ENCODE data around the gene LAPTM5.

The LAPTM5 gene

DNA sequence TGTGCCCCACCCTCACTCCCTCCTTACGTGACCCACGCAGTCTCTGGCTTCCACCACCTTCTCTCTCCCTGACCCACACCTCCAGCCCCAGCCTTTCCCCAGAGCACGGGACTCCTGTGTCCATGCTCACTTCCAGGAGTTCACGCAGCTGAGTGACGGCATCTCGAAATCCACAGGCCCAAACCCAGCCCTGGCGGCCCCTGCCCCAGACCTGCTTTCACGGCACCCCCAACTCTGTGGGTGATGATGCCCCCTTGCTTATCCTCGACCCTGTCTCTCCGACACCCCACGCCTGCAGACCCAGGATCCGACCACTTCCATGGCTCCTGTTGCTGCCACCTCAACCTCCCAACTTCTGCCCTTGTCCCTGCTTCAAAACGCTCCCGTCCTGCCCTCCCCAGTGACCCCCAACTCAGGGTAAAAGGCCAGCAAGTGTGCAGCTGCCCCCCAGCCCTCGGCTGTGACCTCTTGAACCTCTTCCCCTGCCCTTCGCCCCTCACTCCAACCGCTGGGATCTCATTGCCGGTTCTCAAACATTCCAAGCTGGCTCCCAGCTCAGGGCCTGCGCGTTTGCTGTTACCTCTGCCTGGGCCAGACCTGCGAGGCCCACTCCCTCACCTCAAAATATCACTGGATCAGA is 30.4 kb upstream of the LAPTM5 start:
- TF ChIP-seq, protein P1, sequence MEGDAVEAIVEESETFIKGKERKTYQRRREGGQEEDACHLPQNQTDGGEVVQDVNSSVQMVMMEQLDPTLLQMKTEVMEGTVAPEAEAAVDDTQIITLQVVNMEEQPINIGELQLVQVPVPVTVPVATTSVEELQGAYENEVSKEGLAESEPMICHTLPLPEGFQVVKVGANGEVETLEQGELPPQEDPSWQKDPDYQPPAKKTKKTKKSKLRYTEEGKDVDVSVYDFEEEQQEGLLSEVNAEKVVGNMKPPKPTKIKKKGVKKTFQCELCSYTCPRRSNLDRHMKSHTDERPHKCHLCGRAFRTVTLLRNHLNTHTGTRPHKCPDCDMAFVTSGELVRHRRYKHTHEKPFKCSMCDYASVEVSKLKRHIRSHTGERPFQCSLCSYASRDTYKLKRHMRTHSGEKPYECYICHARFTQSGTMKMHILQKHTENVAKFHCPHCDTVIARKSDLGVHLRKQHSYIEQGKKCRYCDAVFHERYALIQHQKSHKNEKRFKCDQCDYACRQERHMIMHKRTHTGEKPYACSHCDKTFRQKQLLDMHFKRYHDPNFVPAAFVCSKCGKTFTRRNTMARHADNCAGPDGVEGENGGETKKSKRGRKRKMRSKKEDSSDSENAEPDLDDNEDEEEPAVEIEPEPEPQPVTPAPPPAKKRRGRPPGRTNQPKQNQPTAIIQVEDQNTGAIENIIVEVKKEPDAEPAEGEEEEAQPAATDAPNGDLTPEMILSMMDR (IDR thresholded peaks at IDR 0.05; ENCODE audit: low read depth, low read length): no peak
- in situ Hi-C loops (cut with HindIII; ENCODE audit: low sequenced_read_pairs): no loop called here
- H3K4me3 ChIP-seq (ENCODE audit: low read depth, low read length): no peak overlapping the region
- DNase-seq (ENCODE audit: low read depth, low spot score): no peak

DNA sequence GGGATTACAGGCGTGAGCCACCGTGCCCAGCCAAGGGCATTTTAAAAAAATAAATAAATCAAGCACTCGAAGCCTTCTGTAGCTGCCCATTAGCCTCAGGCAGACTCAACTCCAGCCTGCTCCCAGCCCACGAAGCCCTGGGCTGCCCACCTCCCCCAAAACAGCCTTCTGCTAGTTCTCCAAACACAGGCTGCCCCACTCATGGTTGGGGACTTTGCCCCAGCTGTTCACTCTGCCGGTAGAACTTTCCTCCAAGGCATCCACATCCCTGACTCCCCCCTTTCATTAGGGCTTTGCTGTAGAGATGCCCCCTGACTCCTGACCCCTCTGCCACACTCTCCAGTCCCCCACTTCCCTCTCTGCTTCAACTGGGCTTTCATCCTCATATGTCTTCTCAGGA is 29.7 kb upstream of the LAPTM5 start:
- in situ Hi-C loops (cut with HindIII; ENCODE audit: low sequenced_read_pairs): no loop called here
- TF ChIP-seq, protein P1 (IDR thresholded peaks at IDR 0.05; ENCODE audit: low read depth, low read length): no peak
- no peak for DNase-seq (ENCODE audit: low read depth, low spot score)
- no peak overlapping the region for H3K4me3 ChIP-seq (ENCODE audit: low read depth, low read length)

DNA sequence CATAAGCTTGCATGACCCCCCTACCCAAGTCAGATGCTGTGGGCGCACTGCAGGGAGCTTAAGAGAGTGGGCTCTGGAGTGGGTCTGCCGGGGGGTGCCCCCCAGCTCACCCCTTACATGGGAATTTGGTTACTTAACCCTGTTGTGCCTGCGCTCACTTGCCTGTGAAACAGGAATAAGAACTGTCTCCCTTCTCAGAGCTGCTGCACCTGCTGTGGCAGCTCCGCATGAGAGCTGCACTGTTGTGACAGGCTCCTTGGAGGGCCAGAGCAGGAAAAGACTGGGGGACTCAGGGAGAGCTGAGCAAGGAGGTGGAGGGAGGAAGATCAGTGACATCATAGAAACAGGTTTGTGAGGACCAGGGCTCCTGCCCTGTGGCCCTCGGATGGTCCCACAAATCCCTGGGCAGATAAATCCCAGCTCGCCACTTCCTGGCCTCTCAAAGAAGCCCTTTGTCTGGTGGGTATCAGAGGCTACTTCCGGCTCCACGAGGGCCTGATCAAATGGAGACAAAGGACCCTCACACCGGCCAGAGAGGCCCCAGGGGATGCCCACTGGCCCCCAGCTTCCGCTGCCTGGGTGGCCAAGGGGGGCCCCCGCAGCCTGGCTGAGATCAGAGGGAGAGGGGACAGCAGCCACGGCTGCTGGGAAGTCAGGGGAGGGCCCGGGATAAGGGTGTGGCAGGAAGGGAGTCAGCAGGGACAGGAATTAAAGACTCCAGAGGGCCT is 28.9 kb upstream of the LAPTM5 start:
- in situ Hi-C loops (cut with HindIII; ENCODE audit: low sequenced_read_pairs): no loop called here
- TF ChIP-seq, protein P1 (IDR thresholded peaks at IDR 0.05; ENCODE audit: low read depth, low read length): no peak
- DNase-seq (ENCODE audit: low read depth, low spot score): no peak
- H3K4me3 ChIP-seq (ENCODE audit: low read depth, low read length): no peak overlapping the region

DNA sequence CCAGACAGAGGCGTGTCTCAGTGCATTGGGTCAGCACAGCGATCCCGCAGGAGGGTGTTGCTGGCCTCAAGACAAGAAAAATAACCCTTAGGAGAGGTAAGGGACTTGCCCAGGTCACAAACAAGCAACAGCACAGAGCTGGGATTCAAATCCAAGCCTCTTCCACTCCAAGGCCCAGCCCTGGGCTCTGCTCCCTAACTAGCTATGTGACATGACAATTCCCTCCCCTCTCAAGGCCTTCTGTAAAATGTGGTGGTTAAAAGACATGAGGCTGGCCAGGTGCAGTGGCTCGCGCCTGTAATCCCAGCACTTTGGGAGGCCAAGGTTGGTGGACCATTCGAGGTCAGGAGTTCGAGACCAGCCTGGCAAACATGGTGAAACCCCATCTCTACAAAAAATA is 28.1 kb upstream of the LAPTM5 start:
- TF ChIP-seq, protein P1 (IDR thresholded peaks at IDR 0.05; ENCODE audit: low read depth, low read length): no peak
- in situ Hi-C loops (cut with HindIII; ENCODE audit: low sequenced_read_pairs): no loop called here
- no peak for DNase-seq (ENCODE audit: low read depth, low spot score)
- H3K4me3 ChIP-seq (ENCODE audit: low read depth, low read length): no peak overlapping the region

DNA sequence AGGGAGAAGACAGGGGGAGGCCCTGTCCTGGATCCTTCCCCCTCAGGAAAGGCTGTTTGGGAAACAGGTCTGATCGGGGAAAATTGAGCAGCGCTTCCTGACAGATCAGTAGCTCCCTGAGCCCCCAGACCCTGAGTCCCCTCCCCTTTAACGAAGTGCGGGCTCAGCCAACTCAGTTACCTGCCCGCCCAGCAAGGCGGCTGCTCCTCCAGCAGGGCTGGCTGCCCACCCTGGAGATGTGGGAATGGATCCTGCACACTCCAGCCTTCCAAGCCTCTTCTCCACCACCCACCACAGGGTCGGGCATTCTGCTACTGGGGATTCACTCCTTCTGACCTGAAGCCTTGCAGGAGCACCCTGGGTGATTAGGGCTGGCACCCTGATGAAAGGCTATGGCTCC is 27.6 kb upstream of the LAPTM5 start:
- H3K4me3 ChIP-seq (ENCODE audit: low read depth, low read length): no peak overlapping the region
- no peak for DNase-seq (ENCODE audit: low read depth, low spot score)
- TF ChIP-seq, protein P1 (IDR thresholded peaks at IDR 0.05; ENCODE audit: low read depth, low read length): no peak
- in situ Hi-C loops (cut with HindIII; ENCODE audit: low sequenced_read_pairs): no loop called here

DNA sequence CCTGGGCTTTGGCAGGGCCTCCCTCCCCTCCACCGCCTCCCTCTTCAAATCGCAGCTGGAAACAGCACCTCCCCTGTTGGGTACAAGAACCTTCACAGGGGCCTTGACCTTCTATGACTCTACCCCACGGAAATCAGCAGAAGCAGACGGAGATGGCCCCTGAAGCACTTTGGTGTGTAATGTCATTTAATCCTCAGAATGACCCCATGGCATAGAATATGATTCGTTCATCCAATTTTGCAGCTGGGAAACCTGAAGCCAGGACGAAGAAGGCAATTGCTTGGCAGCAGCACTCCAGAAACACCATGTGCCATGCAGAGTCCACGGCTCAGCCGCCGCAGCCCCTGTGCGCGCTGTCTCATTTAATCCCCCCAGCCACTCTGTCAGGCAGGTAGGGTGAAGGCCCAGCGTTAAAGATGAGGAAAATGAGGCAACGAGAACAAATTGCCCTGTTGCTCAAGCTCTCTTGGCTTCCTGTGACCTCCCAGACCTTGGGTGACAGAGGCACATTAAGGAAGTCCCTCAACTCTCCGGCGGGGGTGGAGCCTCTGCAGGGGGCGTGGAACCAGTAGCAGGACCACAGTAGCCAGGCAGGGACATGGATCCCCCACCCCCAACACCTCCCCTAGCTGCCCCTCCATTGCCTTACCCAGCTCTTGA is 25.8 kb upstream of the LAPTM5 start:
- in situ Hi-C loops (cut with HindIII; ENCODE audit: low sequenced_read_pairs): no loop called here
- TF ChIP-seq, protein P1 (IDR thresholded peaks at IDR 0.05; ENCODE audit: low read depth, low read length): no peak
- DNase-seq (ENCODE audit: low read depth, low spot score): no peak
- H3K4me3 ChIP-seq (ENCODE audit: low read depth, low read length): no peak overlapping the region
